ENCODE measurements around the gene NUCKS1.

DNA sequence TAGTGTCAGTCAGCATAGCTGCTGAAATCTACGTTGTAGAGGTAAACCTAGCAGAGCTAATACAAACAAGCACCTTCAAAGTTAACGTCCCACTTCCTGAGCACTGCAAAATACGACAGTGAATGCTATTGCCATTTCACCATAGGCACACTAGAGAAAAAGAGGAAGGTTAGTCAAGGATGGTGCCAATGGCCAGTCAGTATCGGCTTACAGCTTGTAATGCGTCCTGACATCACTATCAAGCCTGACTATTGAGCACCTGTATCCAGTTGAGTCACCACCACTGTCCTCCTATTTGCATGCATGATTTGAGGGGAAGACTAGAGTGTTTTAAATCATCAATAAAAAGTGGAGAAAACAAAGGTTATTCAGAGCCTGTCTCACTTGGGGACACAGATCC lies 34.4 kb downstream of the NUCKS1 start:
- no peak for TF ChIP-seq EZH2phosphoT487 (IDR thresholded peaks at IDR 0.05; ENCODE audit: insufficient read depth, low read depth)
- no peak for TF ChIP-seq EZH2 (IDR thresholded peaks at IDR 0.05; ENCODE audit: insufficient read depth, poor library complexity, severe bottlenecking)
